ENCODE measurements around the gene LYPD3.

DNA sequence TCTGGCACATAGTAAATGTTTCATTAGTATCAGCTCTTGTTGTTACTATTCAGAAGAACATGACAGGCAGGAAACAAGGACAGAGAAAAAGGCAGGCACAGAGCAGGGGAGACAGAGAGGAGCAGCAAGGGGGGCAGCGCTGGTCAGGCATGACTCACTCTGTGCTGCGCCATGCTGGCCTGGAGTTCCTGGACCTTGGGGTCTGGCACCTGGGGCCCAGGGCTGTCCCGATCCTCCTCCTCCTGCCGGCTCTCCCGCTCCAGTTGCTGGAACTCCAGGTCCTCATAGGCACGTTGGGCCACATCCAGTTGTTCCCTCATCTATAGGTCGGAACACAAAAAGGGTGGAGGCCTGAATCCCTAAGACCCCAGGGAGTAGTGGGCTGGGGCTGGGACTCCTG is 31.6 kb upstream of the LYPD3 start:
- TF ChIP-seq, protein P1, sequence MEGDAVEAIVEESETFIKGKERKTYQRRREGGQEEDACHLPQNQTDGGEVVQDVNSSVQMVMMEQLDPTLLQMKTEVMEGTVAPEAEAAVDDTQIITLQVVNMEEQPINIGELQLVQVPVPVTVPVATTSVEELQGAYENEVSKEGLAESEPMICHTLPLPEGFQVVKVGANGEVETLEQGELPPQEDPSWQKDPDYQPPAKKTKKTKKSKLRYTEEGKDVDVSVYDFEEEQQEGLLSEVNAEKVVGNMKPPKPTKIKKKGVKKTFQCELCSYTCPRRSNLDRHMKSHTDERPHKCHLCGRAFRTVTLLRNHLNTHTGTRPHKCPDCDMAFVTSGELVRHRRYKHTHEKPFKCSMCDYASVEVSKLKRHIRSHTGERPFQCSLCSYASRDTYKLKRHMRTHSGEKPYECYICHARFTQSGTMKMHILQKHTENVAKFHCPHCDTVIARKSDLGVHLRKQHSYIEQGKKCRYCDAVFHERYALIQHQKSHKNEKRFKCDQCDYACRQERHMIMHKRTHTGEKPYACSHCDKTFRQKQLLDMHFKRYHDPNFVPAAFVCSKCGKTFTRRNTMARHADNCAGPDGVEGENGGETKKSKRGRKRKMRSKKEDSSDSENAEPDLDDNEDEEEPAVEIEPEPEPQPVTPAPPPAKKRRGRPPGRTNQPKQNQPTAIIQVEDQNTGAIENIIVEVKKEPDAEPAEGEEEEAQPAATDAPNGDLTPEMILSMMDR (conservative IDR thresholded peaks at IDR 0.05): no peak
- TF ChIP-seq ZFX (IDR thresholded peaks at IDR 0.05): no peak

All from C4-2B (cell line).